ENCODE results near the gene PSME2. TPM values are rescaled to one million over a fixed set of nuclear protein-coding genes. Genes with fewer than 3 reads are reported as not detected.

PSME2 gene
- total RNA-seq, 1 experiment from 2014 or later, result 153 TPM

- H3K36me3 ChIP-seq (ENCODE audit: low read depth), result no peaks in the 10 kb centered on the region
- H3F3A ChIP-seq (ENCODE audit: insufficient read depth, low read depth), result peaks cover 10% of the 10 kb centered on the region
- BruUV-seq (replicated peaks), result TSS peak; percentile 50
- no peak overlapping the region for H3K27ac ChIP-seq
- intact Hi-C loops (cut with micrococcal nuclease; ENCODE audit: unreplicated experiment), result no loop called here
- peaks cover 21% of the 10 kb centered on the region for H3K79me2 ChIP-seq (ENCODE audit: low read depth)
- no peaks in the 10 kb centered on the region for H3K9me3 ChIP-seq (ENCODE audit: insufficient read depth, low read depth)
- no peaks in the 10 kb centered on the region for H3K27me3 ChIP-seq (ENCODE audit: insufficient read depth, low read depth)
- ChIA-PET POLR2A (ENCODE audit: unreplicated experiment) (interaction anchor here (0.5 to 0.8 kb wide), 4 partner anchors 9 to 663 kb away, joined by 3 to 5 read pairs (median 4); partner anchors contain the start of gene TM9SF1), CTCF (interaction anchor here (1.3 to 1.4 kb wide), 2 partner anchors 24 to 79 kb away, joined by 4 to 6 read pairs; partner anchors contain the start of gene IRF9)
- H4K20me1 ChIP-seq (ENCODE audit: insufficient read depth), result no peaks in the 10 kb centered on the region
- peaks cover 20% of the 10 kb centered on the region for H3K4me1 ChIP-seq (replicated peaks; ENCODE audit: insufficient read depth)
- H3K9me2 ChIP-seq (ENCODE audit: insufficient read depth), result no peaks in the 10 kb centered on the region
- no peak overlapping the region for H2AFZ ChIP-seq
- H3K4me3 ChIP-seq, result peak overlapping the region; percentile 87
- H3K4me2 ChIP-seq, result peak overlapping the region; percentile 79
- DNase-seq, result no peak
- no peak for TF ChIP-seq CTCF (conservative IDR thresholded peaks at IDR 0.05)
- no peak for TF ChIP-seq EZH2 (IDR thresholded peaks at IDR 0.05; ENCODE audit: low read depth)
Observed at GRCh38 chr14:24136684-24137528, 9.5 kb downstream of the PSME2 start.

GRCh38 chr14:24135834-24136683 lies 10.4 kb downstream of the PSME2 start, which contains the start of gene PSME1:
PSME1 (plus strand) TSS chr14:24136194; CDS start chr14:24136263, 69 bp downstream.
- Histone ChIP-seq H3K27ac (peak within 1 kb of the TSS; percentile 27; the same call in 1 of the 2 replicates), H2AFZ (peak within 1 kb of the TSS; percentile 89), H3K27me3 (ENCODE audit: insufficient read depth, low read depth) (no peaks in the 10 kb centered on the region), H3K79me2 (ENCODE audit: low read depth) (peaks cover 21% of the 10 kb centered on the region), H3K4me3 (peak within 1 kb of the TSS; percentile 87), H3K9me2 (ENCODE audit: insufficient read depth) (no peaks in the 10 kb centered on the region), H3K4me2 (peak within 1 kb of the TSS; percentile 84), H3K4me1 (replicated peaks; ENCODE audit: insufficient read depth) (peaks cover 20% of the 10 kb centered on the region), H3K36me3 (ENCODE audit: low read depth) (no peaks in the 10 kb centered on the region), H4K20me1 (ENCODE audit: insufficient read depth) (no peaks in the 10 kb centered on the region), H3F3A (ENCODE audit: insufficient read depth, low read depth) (peaks cover 7% of the 10 kb centered on the region; the same call in 1 of the 2 replicates), H3K9me3 (ENCODE audit: insufficient read depth, low read depth) (no peaks in the 10 kb centered on the region)
- TF ChIP-seq CTCF (conservative IDR thresholded peaks at IDR 0.05), result no peak
- no peak for TF ChIP-seq EZH2 (IDR thresholded peaks at IDR 0.05; ENCODE audit: low read depth)
- DNase-seq, result peak; percentile 51 to 91
- intact Hi-C loops (cut with micrococcal nuclease; ENCODE audit: unreplicated experiment), result no loop called here
- ChIA-PET POLR2A (ENCODE audit: unreplicated experiment) (interaction anchor here (0.5 to 1.4 kb wide), 5 partner anchors 21 to 107 kb away, joined by 3 to 13 read pairs (median 5); partner anchors contain the start of genes DCAF11, NRL and TINF2), CTCF (interaction anchor here (0.6 to 1.4 kb wide), 3 partner anchors 22 to 78 kb away, joined by 4 to 6 read pairs (median 5); partner anchors contain the start of gene IRF9)
- no TSS peak for BruUV-seq (replicated peaks)

- H3K27me3 ChIP-seq (ENCODE audit: insufficient read depth, low read depth), result no peaks in the 10 kb centered on the region
- H3K4me2 ChIP-seq, result peak overlapping the region; percentile 84
- no TSS peak for BruUV-seq (replicated peaks)
- H3K36me3 ChIP-seq (ENCODE audit: low read depth), result no peaks in the 10 kb centered on the region
- peak overlapping the region; percentile 27; the same call in 1 of the 2 replicates for H3K27ac ChIP-seq
- H3F3A ChIP-seq (ENCODE audit: insufficient read depth, low read depth), result peaks cover 7% of the 10 kb centered on the region; the same call in 1 of the 2 replicates
- no peak for TF ChIP-seq EZH2 (IDR thresholded peaks at IDR 0.05; ENCODE audit: low read depth)
- no peak for TF ChIP-seq CTCF (conservative IDR thresholded peaks at IDR 0.05)
- intact Hi-C loops (cut with micrococcal nuclease; ENCODE audit: unreplicated experiment), result no loop called here
- no peaks in the 10 kb centered on the region for H3K9me3 ChIP-seq (ENCODE audit: insufficient read depth, low read depth)
- POLR2A ChIA-PET (ENCODE audit: unreplicated experiment), result interaction anchor here (0.7 to 1.4 kb wide), 3 partner anchors 21 to 42 kb away, joined by 3 to 13 read pairs (median 4); partner anchors contain the start of genes DCAF11 and NRL
- H3K79me2 ChIP-seq (ENCODE audit: low read depth), result peaks cover 21% of the 10 kb centered on the region
- DNase-seq, result no peak
- peak overlapping the region; percentile 87 for H3K4me3 ChIP-seq
- H3K9me2 ChIP-seq (ENCODE audit: insufficient read depth), result no peaks in the 10 kb centered on the region
- peak overlapping the region; percentile 89 for H2AFZ ChIP-seq
- CTCF ChIA-PET, result interaction anchor here (1.3 kb wide), 1 partner anchor 25 kb away, joined by 6 read pairs; the partner anchor contains the start of gene IRF9
- no peaks in the 10 kb centered on the region for H4K20me1 ChIP-seq (ENCODE audit: insufficient read depth)
- H3K4me1 ChIP-seq (replicated peaks; ENCODE audit: insufficient read depth), result peaks cover 20% of the 10 kb centered on the region
Observed at GRCh38 chr14:24135584-24135833, 10.9 kb downstream of the PSME2 start.
